BE2C (cell line): Measurements from ENCODE around the gene MYRIP.

Source experiments
- DNase-seq: peaks from one replicate; pipeline ENCODE4 v3.0.0-alpha.2; 2020
- H3K27me3 ChIP-seq: fragments of 250-450 bp; sonication (Bioruptor Pico); 2 replicates; pipeline ENCODE4 v1.5.1; 2020; ENCODE audit warnings: mild to moderate bottlenecking
- H3K36me3 ChIP-seq: fragments of 250-450 bp; sonication (Bioruptor Pico); 2 replicates; pipeline ENCODE4 v1.5.1; 2020; ENCODE audit warnings: mild to moderate bottlenecking
- H3K4me1 ChIP-seq: fragments of 250-450 bp; sonication (Bioruptor Pico); 2 replicates; pipeline ENCODE4 v1.5.1; 2020
- H3K4me3 ChIP-seq: 2 replicates; pipeline ENCODE4 v1.5.1; 2011; ENCODE audit warnings: low read depth, low read length
- H3K9me3 ChIP-seq: fragments of 250-450 bp; sonication (Bioruptor Pico); 2 replicates; pipeline ENCODE4 v1.5.1; 2020
- CTCF ChIP-seq: IDR thresholded peaks from 2 replicates; pipeline ENCODE4 v1.5.1; 2012; ENCODE audit warnings: mild to moderate bottlenecking, low read depth, low read length

The MYRIP gene

GRCh38 chr3:40213556-40213955 is 404.1 kb downstream of the MYRIP start:
- Histone ChIP-seq H3K9me3 (no peaks in the 10 kb centered on the region), H3K27me3 (no peaks in the 10 kb centered on the region), H3K4me1 (no peaks in the 10 kb centered on the region), H3K4me3 (no peak overlapping the region), H3K36me3 (no peaks in the 10 kb centered on the region)
- no peak for DNase-seq
- no peak for TF ChIP-seq CTCF

GRCh38 chr3:40215015-40215414 is 405.6 kb downstream of the MYRIP start:
- no peaks in the 10 kb centered on the region for H3K36me3 ChIP-seq
- no peaks in the 10 kb centered on the region for H3K9me3 ChIP-seq
- no peaks in the 10 kb centered on the region for H3K4me1 ChIP-seq
- H3K27me3 ChIP-seq: no peaks in the 10 kb centered on the region
- no peak overlapping the region for H3K4me3 ChIP-seq
- DNase-seq: no peak
- TF ChIP-seq CTCF: no peak

- Histone ChIP-seq H3K36me3 (no peaks in the 10 kb centered on the region), H3K4me3 (no peak overlapping the region), H3K27me3 (no peaks in the 10 kb centered on the region), H3K9me3 (no peaks in the 10 kb centered on the region), H3K4me1 (no peaks in the 10 kb centered on the region)
- no peak for DNase-seq
- no peak for TF ChIP-seq CTCF
These were observed 407.1 kb downstream of the MYRIP start for GRCh38 chr3:40216471-40216870.

- H3K27me3 ChIP-seq: no peaks in the 10 kb centered on the region
- no peak for DNase-seq
- no peaks in the 10 kb centered on the region for H3K4me1 ChIP-seq
- no peaks in the 10 kb centered on the region for H3K9me3 ChIP-seq
- H3K36me3 ChIP-seq: no peaks in the 10 kb centered on the region
- H3K4me3 ChIP-seq: no peak overlapping the region
- no peak for TF ChIP-seq CTCF
These were observed 414.4 kb downstream of the MYRIP start for GRCh38 chr3:40223856-40224255.

GRCh38 chr3:40224796-40225515 is 415.5 kb downstream of the MYRIP start:
- no peaks in the 10 kb centered on the region for H3K4me1 ChIP-seq
- no peaks in the 10 kb centered on the region for H3K36me3 ChIP-seq
- no peak overlapping the region for H3K4me3 ChIP-seq
- H3K9me3 ChIP-seq: no peaks in the 10 kb centered on the region
- TF ChIP-seq CTCF: no peak
- no peaks in the 10 kb centered on the region for H3K27me3 ChIP-seq
- DNase-seq: no peak

GRCh38 chr3:40226636-40227035 is 417.2 kb downstream of the MYRIP start:
- Histone ChIP-seq H3K9me3 (no peaks in the 10 kb centered on the region), H3K36me3 (no peaks in the 10 kb centered on the region), H3K27me3 (no peaks in the 10 kb centered on the region), H3K4me1 (no peaks in the 10 kb centered on the region), H3K4me3 (no peak overlapping the region)
- no peak for TF ChIP-seq CTCF
- no peak for DNase-seq
